Measurements from ENCODE around the gene PRKCE. TPM values are rescaled to one million over a fixed set of nuclear protein-coding genes. Genes with fewer than 3 reads are reported as not detected.
A peak's percentile ranks its signal among the peaks of the same experiment; 100 is the strongest.

PRKCE gene
- total and polyA plus RNA-seq, 2 of the 8 experiments (the other 6 are each of a cell fraction or from before 2014, with no cell fraction given): 0.54 to 2.1 TPM

GRCh38 chr2:45616658-45617411, 34.6 kb upstream of the PRKCE start (continued):
- no peak for TF ChIP-seq CHD7 (IDR thresholded peaks at IDR 0.05; ENCODE audit: insufficient replicate concordance, low read length)
- TF ChIP-seq EZH2 (IDR thresholded peaks at IDR 0.05; ENCODE audit: low read depth, low read length, severe bottlenecking): no peak
- TF ChIP-seq SUZ12 (IDR thresholded peaks at IDR 0.05; ENCODE audit: low read length): no peak
- TF ChIP-seq MAX (IDR thresholded peaks at IDR 0.05): no peak
- TF ChIP-seq BACH1 (IDR thresholded peaks at IDR 0.05; ENCODE audit: low read length): peak; percentile 67
